B cell (primary cell): ENCODE data around the gene FAM13B. TPM values are rescaled to one million over a fixed set of nuclear protein-coding genes. Genes with fewer than 3 reads are reported as not detected.
"Not testable (repeated sequence)": the region's sequence is repeated elsewhere in the genome, so short reads cannot be mapped to it uniquely, and the experiment has no call there.

Source experiments
- ATAC-seq: fragments of 200-7000 bp; cut with Tn5 transposase; one replicate; pipeline ENCODE4 v1.10.0; 2021; ENCODE audit warnings: low read depth, mild to moderate bottlenecking, moderate number of reproducible peaks, moderate library complexity
- CTCF ChIA-PET: fragments of 350-600 bp; sonication (Branson Sonifier 250); formaldehyde crosslinking; loops from one replicate; lab custom pipeline; 2021; ENCODE audit warnings: antibody characterized with exemption, inconsistent platforms; lab: Charles Lee
- POLR2A ChIA-PET: fragments of 350-600 bp; sonication (Branson Sonifier 250); formaldehyde crosslinking; loops from one replicate; lab custom pipeline; 2021; ENCODE audit warnings: antibody characterized with exemption; lab: Charles Lee
- DNase-seq: peaks from one replicate; pipeline ENCODE4 v3.0.0; 2013
- H2AFZ ChIP-seq: 2 replicates; pipeline ENCODE4 v1.6.1; 2012; ENCODE audit warnings: mild to moderate bottlenecking, low read depth, low read length; ENCODE audit not compliant: insufficient read depth, poor library complexity, severe bottlenecking
- H3K27ac ChIP-seq, 2 donors: 1 replicate in 1 of 2; 2 replicates in 1 of 2; pipeline ENCODE4 v1.5.1; 2012 to 2013; ENCODE audit warnings: low read length in 2 of 2, mild to moderate bottlenecking in 2 of 2, moderate library complexity in 1 of 2
- H3K27me3 ChIP-seq, 4 experiments: fragments of 200-600 bp in 1 of 4; sonication (generic) in 1 of 4; replicated peaks in 1 of 4; 1 replicate in 2 of 4; 2 replicates in 2 of 4; pipeline versions ENCODE4 v1.6.1 to v1.7.0; 2013 to 2016; ENCODE audit warnings: low read length in 3 of 4, mild to moderate bottlenecking in 2 of 4, mixed read lengths in 1 of 4, moderate library complexity in 1 of 4; ENCODE audit not compliant: insufficient read depth in 4 of 4, control insufficient read depth in 3 of 4; ENCODE audit errors: control extremely low read depth in 1 of 4
- H3K36me3 ChIP-seq, 2 experiments: replicated peaks in 1 of 2; 1 replicate in 1 of 2; 2 replicates in 1 of 2; pipeline versions ENCODE4 v1.6.1 to v1.7.1; 2013; ENCODE audit warnings: low read length in 1 of 2; ENCODE audit not compliant: insufficient read depth in 2 of 2, control insufficient read depth in 1 of 2; ENCODE audit errors: control extremely low read depth in 1 of 2, extremely low read depth in 1 of 2
- H3K4me1 ChIP-seq, 2 donors: fragments of 200-600 bp in 1 of 2; sonication (generic) in 1 of 2; 1 replicate in 1 of 2; 2 replicates in 1 of 2; pipeline versions ENCODE4 v1.5.1 to v1.6.1; 2013 to 2017; ENCODE audit warnings: low read length in 2 of 2; ENCODE audit not compliant: control insufficient read depth in 2 of 2, insufficient read depth in 2 of 2
- H3K4me2 ChIP-seq: replicated peaks from 2 replicates; pipeline ENCODE3; 2012; ENCODE audit warnings: mild to moderate bottlenecking, low read depth, low read length; ENCODE audit not compliant: poor library complexity, severe bottlenecking
- H3K4me3 ChIP-seq, 5 experiments: fragments of 200-600 bp in 1 of 5; sonication (generic) in 1 of 5; 1 replicate in 3 of 5; 2 replicates in 2 of 5; pipeline versions ENCODE4 v1.5.1 to v1.7.0; 2011 to 2016; ENCODE audit warnings: low read length in 4 of 5, mild to moderate bottlenecking in 4 of 5, low read depth in 2 of 5, control low read depth in 1 of 5, moderate library complexity in 1 of 5; ENCODE audit not compliant: insufficient read depth in 1 of 5; ENCODE audit errors: control extremely low read depth in 1 of 5, extremely low read depth in 1 of 5
- H3K79me2 ChIP-seq: fragments of 200-600 bp; sonication (generic); one replicate; pipeline ENCODE4 v1.6.0; 2016; ENCODE audit warnings: low read length; ENCODE audit not compliant: control insufficient read depth, insufficient read depth
- H3K9ac ChIP-seq: fragments of 200-600 bp; sonication (generic); 2 replicates; pipeline ENCODE4 v1.6.1; 2017; ENCODE audit warnings: mild to moderate bottlenecking, low read length, moderate library complexity
- H3K9me3 ChIP-seq, 3 donors: one replicate each; pipeline versions ENCODE4 v1.6.1 to v1.7.1; 2013; ENCODE audit warnings: low read length in 2 of 3; ENCODE audit not compliant: control insufficient read depth in 2 of 3, insufficient read depth in 1 of 3; ENCODE audit errors: control extremely low read depth in 1 of 3
- H4K20me1 ChIP-seq: 2 replicates; pipeline ENCODE4 v1.6.0; 2012; ENCODE audit warnings: mild to moderate bottlenecking, low read length; ENCODE audit not compliant: insufficient read depth, control insufficient read depth, poor library complexity, severe bottlenecking
- H3K27ac Mint-ChIP-seq: one replicate; pipeline ENCODE4 v1.8.0; 2021; ENCODE audit warnings: mixed read lengths
- H3K27me3 Mint-ChIP-seq: one replicate; pipeline ENCODE4 v1.8.0; 2021; ENCODE audit warnings: mixed read lengths
- H3K4me1 Mint-ChIP-seq: one replicate; pipeline ENCODE4 v1.8.0; 2021; ENCODE audit warnings: mixed read lengths
- H3K4me3 Mint-ChIP-seq: one replicate; pipeline ENCODE4 v1.8.0; 2021; ENCODE audit warnings: mixed read lengths
- H3K9me3 Mint-ChIP-seq: one replicate; pipeline ENCODE4 v1.8.0; 2022; ENCODE audit warnings: mixed read lengths; ENCODE audit not compliant: insufficient read depth
- EZH2 ChIP-seq: IDR thresholded peaks from 2 replicates; pipeline ENCODE4 v1.6.1; 2012; ENCODE audit warnings: borderline replicate concordance, low read depth, mild to moderate bottlenecking, moderate library complexity, low read length; ENCODE audit not compliant: insufficient read depth, poor library complexity, severe bottlenecking
- WGBS: methylation state at CpG from one replicate; pipeline ENCODE4 v1.1.5; 2013; ENCODE audit warnings: missing lambda C conversion rate; ENCODE audit not compliant: insufficient coverage; 5-methylcytosine and 5-hydroxymethylcytosine counted together
- intact Hi-C: fragments of 100-400 bp; cut with micrococcal nuclease; formaldehyde crosslinking; loops from one replicate; pipeline ENCODE4 v1.10.0; 2022
- polyA plus RNA-seq: library from polyadenylated mRNA; depleted of rRNA; stranded (reverse); fragments of >200 nt; gene quantifications from 2 replicates; pipeline ENCODE4 v1.2.3, GENCODE V29; 2012
- total RNA-seq, 2 donors: library from RNA; stranded (reverse); fragments of 120-200 nt in 1 of 2; gene quantifications; 1 replicate in 1 of 2; 2 replicates in 1 of 2; pipeline versions ENCODE4 v1.2.3 to v1.2.4, GENCODE V29; 2013 to 2022
- TF ChIP-seq, protein P1 (sequence below): fragments of 200-600 bp; IDR thresholded peaks from one replicate; pipeline ENCODE4 v1.8.0; 2022; ENCODE audit warnings: antibody characterized with exemption, mild to moderate bottlenecking

Gene FAM13B
- total and polyA plus RNA-seq, 2 donors (not counting 1 experiment from before 2014, with no cell fraction given) = 17.3 to 118 TPM

DNA sequence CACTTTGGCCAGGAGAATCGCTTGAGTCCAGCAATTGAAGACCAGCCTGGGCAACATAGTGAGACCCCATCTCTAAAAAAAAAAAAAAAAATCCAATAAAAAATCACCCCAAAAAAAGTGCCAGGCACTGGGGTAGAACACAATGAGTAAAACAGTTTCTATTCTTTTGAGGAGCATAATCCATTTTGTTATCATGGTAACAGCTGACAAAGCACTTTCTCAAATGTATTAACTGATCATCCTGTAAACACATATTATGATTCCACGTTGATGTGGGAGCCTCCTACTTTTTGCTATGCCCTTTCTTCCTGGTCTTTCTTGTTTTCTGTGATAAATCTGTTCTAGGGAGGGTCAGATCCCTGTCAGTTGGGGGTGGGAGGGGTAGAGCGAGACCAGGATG lies 20.7 kb upstream of the FAM13B start:
- WGBS = 100% methylated on average over 1 of the region's 3 CpGs
- H3K27ac Mint-ChIP-seq = no peak overlapping the region
- Histone ChIP-seq H4K20me1 (no peaks in the 10 kb centered on the region), H3K79me2 (no peaks in the 10 kb centered on the region), H3K4me3 (no peak overlapping the region), H2AFZ (no peak overlapping the region), H3K36me3 (no peaks in the 10 kb centered on the region), H3K9ac (no peak overlapping the region), H3K4me1 (no peaks in the 10 kb centered on the region), H3K27ac (no peak overlapping the region), H3K9me3 (no peaks in the 10 kb centered on the region), H3K4me2 (no peak overlapping the region), H3K27me3 (no peaks in the 10 kb centered on the region)
- no peaks in the 10 kb centered on the region for H3K9me3 Mint-ChIP-seq
- no peak for ATAC-seq
- intact Hi-C loops = no loop called here
- no peak for TF ChIP-seq EZH2
- TF ChIP-seq, protein P1, sequence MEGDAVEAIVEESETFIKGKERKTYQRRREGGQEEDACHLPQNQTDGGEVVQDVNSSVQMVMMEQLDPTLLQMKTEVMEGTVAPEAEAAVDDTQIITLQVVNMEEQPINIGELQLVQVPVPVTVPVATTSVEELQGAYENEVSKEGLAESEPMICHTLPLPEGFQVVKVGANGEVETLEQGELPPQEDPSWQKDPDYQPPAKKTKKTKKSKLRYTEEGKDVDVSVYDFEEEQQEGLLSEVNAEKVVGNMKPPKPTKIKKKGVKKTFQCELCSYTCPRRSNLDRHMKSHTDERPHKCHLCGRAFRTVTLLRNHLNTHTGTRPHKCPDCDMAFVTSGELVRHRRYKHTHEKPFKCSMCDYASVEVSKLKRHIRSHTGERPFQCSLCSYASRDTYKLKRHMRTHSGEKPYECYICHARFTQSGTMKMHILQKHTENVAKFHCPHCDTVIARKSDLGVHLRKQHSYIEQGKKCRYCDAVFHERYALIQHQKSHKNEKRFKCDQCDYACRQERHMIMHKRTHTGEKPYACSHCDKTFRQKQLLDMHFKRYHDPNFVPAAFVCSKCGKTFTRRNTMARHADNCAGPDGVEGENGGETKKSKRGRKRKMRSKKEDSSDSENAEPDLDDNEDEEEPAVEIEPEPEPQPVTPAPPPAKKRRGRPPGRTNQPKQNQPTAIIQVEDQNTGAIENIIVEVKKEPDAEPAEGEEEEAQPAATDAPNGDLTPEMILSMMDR = no peak
- CTCF ChIA-PET = interaction anchor here (0.7 to 1.3 kb wide), 4 partner anchors 14 to 88 kb away, joined by 3 to 5 read pairs (median 3); no protein-coding TSS in a partner anchor
- H3K4me3 Mint-ChIP-seq = no peak overlapping the region
- no peaks in the 10 kb centered on the region for H3K27me3 Mint-ChIP-seq
- no peak for DNase-seq
- POLR2A ChIA-PET = no interaction called here
- H3K4me1 Mint-ChIP-seq = no peaks in the 10 kb centered on the region

DNA sequence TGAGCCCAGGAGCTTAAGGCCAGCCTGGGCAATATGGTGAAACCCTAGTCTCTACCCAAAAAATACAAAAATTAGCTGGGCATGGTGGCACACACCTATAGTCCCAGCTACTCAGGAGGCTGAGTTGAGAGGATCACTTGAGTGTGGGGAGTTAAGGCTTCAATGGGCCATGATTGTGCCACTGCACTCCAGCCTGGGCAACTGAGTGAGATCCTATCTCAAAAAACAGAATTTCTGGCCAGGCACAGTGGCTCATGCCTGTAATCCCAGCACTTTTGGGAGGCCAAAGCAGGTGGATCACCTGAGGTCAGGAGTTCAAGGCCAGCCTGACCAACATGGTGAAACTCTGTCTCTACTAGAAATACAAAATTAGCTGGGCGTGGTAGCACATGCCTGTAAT lies 19.8 kb upstream of the FAM13B start:
- H3K4me1 Mint-ChIP-seq, H3K4me3 ChIP-seq, H3K4me3 Mint-ChIP-seq, H3K79me2 ChIP-seq, H3K27me3 Mint-ChIP-seq, H3K9me3 Mint-ChIP-seq, H3K4me2 ChIP-seq, H3K36me3 ChIP-seq, H3K27ac Mint-ChIP-seq, intact Hi-C loops, H3K9me3 ChIP-seq, H3K4me1 ChIP-seq, H4K20me1 ChIP-seq, H3K27me3 ChIP-seq, DNase-seq, H2AFZ ChIP-seq, H3K27ac ChIP-seq, H3K9ac ChIP-seq, POLR2A ChIA-PET, ATAC-seq: not testable (repeated sequence)
- CTCF ChIA-PET = interaction anchor here (1.3 kb wide), 2 partner anchors 17 to 24 kb away, joined by 3 to 5 read pairs; no protein-coding TSS in a partner anchor
- WGBS = 100% methylated on average over 1 of the region's 1 CpG
